Fibroblast of skin of scalp (primary cell): ENCODE results near the gene GOLGA6A.

Experiments used
- DNase-seq: peaks from one replicate; pipeline ENCODE4 v3.0.0-alpha.2; 2013

GOLGA6A gene

DNA sequence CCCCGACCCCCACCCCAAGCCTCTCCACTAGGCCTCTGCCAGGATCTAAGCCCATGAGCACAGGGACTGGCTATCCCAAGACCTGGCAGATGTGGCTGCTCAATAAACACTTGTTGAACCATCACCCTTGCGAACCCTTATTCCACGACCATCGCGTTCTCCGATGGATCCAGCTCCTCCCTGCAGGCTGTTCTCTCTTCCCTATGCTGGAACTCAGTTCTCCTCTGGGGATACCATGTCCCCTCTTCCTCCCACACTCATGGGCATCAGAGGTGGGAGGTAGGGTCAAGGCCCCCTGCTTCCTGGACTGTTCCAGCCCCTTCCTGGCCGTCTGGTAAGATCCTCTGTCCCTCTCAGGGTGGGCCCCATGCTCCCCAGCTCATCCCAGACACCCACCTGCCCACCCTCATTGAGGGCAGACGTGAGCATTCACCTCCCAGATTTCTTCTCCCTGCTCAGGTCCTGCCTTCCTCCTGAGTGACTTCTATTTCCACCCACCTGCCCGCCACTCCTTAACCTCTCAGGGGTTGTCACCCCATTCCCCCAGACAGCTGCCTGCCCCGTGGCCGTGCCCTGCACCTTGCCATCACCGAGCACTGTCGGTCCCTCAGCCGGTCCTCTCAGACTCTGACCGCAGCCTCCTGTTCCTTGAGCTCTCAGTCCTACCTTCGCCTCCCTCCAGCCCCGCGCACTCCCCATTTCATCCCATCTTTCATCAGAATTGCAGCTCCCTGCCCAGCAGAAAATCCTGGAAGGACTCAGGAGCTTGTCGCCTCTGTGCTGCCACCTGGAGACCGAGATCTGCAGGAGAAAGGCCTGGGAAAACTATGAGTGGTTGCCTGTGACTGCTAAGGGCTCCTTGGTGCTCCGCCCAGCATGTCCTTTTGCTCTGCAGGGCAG, 45.8 kb downstream of the GOLGA6A start:
- DNase-seq, result peak; percentile 80

DNA sequence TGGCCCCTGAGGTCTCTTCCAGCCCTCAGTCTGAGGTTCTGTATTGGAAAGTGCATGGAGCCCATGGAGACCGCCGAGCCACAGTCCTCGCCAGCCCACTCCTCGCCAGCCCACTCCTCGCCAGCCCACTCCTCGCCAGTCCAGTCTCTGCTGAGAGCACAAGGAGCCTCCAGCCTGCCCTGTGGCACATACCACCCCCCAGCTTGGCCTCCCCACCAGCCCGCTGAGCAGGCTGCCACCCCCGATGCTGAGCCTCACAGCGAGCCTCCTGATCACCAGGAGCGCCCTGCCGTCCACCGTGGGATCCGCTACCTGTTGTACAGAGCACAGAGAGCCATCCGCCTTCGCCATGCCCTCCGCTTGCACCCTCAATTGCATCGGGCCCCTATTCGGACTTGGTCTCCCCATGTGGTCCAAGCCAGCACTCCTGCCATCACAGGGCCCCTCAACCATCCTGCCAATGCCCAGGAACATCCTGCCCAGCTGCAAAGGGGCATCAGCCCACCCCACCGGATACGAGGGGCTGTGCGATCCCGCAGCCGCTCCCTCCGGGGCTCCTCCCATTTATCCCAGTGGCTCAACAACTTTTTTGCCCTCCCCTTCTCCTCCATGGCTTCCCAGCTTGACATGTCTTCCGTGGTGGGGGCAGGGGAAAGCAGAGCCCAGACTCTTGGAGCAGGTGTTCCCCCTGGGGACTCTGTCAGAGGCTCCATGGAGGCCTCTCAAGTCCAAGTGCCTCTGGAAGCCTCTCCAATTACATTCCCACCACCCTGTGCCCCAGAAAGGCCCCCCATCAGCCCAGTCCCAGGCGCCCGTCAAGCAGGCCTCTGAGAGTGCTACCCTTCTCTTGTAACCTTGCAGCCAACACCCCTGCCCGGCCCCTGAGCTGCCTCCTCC, 47.0 kb downstream of the GOLGA6A start:
- DNase-seq, result no peak

DNA sequence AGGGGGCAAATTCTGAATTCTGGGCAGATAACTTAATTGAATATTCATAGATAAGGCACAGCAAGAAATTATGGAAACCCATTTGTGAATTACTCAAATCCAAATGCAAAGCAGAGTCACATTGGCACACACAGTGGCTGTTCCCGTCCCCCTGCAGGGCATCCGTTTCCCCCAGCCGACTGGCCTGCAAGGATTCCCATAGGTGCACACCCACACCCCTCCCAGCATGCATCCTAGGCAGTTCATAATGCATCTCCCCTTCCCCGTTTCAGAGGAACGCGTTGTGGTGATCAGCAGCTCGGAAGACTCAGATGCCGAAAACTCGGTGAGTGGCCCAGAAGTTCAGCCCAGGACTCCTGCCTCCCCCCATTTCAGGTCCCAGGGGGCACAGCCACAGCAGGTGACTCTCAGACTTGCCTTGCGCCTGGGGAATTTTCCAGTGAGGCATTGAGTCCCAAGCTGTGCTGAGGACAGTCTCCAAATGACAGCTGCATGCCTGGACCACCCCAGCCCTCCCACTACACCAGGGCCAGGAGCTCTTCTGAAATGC, 48.1 kb downstream of the GOLGA6A start:
- DNase-seq, result no peak

DNA sequence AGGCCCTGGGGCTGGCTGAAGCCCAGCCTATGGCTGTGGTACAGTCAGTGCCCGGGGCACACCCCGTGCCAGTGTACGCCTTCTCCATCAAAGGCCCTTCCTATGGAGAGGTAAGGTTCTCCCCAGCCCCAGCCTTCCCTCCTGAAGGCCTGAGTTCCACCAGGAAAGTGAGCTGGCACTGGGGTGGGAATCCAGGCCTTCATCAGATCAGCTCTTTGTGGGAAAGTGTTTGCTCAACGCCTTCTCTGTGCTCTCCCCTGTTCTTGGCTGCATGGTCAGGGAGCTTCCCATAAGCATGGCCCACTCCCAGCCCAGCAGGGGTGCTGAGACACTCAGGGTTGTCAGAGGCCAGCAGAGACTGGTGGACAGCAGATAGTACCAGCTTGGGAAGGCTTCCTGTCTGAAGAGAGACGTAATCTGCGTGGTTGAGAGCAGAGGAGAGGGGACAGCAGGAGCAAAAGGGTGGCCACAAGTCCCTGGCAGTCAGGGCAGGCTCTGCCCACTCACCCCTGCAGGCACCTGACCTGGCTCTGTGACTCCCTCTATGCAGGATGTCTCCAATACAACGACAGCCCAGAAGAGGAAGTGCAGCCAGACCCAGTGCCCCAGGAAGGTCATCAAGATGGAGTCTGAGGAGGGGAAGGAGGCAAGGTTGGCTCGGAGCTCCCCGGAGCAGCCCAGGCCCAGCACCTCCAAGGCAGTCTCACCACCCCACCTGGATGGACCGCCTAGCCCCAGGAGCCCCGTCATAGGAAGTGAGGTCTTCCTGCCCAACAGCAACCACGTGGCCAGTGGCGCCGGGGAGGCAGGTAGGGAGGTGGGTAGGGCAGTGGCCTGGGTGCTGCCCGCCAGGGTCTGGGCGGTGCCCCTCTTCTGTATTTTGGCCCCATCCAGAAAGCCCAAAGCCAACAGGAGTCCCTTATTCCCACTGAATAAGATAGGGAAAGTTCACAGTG, 49.5 kb downstream of the GOLGA6A start:
- no peak for DNase-seq

DNA sequence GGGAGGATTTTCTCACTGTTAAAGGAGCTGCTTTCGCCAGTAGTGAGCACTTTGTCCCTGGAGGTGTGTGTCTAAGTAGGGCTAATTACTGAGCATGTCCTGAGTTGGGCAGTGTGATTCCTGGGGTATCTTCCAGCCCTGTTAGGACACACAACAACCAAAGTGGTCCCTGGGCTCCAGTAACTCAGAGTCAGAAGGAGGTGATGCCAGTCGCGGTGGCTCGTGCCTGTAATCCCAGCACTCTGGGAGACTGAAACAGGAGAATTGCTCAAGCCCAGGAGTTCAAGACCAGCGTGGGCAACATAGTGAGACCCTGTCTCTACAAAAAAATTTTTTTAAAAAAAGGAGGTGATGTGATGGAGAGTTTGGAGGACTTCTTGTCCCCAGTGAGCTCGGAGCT, 50.3 kb downstream of the GOLGA6A start:
- DNase-seq, result no peak

DNA sequence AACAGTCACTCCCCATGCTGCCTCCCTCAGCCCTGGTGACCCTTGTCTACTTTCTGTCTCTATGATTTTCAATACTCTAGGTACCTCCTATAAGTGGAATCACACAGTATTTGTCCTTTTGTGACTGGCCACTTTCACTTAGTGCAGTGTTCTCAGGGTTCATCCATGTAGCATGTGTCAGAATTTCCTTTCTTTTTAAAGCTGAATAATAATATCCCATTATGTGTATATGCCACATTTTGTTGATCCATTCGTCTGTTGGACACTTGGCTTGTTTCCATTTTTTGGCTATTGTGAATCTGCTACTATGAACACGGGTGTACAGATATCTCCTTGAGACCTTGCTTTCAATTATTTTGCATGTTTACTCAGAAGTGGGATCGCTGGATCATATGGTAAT, 53.7 kb downstream of the GOLGA6A start:
- DNase-seq, result no peak

DNA sequence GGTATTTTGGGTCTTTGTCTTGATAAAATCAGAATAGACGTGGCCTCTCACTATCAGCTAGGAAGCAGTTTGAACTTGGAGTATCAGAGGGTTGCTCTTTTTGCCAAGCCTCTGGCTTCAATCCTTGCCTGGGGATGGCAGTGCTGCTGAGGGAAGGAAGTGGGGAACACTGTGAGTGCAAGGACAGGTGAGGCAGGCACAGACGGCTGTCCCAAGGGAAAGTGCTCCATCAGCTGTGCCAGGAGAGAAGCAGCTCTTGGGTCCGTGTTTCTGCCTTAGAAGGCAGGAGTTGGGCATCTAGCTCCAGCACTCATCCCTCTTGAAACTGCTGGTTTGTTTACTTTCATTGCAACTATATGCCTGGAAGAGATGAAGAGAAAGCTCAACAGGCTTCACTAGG, 54.7 kb downstream of the GOLGA6A start:
- DNase-seq, result no peak

DNA sequence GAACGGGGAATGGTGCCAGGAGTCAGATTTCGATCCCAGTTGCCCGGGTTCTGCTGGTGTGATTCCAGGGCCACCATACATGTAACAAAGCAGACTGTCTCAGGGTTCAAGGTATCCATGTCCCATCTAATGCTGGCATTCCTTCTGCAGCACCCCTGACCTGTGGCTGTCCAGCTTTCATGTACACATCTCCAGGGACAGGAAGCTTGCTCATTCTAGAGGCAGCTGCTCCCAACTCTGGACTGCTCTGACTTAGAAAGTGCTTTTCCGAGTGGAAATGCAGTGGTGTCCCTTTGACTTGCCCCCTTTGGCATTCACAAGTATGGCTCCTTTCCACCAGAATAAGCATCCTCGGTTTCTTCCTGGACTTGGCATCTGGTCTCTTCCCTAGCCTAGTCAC, 56.9 kb downstream of the GOLGA6A start:
- DNase-seq, result no peak

DNA sequence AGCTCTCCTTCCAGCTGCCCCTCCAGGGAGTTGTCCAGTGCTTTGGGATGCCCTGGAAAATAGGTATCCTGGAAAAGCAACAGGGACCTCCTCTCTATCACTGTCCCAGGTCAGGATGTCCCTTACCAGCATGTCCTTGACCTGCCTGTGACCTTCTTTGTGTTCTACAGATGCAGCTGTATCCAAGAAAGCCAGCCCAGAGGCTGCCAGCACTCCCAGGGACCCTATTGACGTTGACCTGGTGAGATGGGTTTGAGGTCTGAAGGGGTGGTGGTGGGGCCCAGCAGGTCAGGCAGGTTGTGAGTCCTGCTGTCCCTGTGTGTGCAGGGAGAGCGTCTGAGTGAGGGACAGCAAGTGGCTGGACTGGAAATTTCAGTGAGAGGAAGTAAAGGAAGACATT, 57.7 kb downstream of the GOLGA6A start:
- no peak for DNase-seq

DNA sequence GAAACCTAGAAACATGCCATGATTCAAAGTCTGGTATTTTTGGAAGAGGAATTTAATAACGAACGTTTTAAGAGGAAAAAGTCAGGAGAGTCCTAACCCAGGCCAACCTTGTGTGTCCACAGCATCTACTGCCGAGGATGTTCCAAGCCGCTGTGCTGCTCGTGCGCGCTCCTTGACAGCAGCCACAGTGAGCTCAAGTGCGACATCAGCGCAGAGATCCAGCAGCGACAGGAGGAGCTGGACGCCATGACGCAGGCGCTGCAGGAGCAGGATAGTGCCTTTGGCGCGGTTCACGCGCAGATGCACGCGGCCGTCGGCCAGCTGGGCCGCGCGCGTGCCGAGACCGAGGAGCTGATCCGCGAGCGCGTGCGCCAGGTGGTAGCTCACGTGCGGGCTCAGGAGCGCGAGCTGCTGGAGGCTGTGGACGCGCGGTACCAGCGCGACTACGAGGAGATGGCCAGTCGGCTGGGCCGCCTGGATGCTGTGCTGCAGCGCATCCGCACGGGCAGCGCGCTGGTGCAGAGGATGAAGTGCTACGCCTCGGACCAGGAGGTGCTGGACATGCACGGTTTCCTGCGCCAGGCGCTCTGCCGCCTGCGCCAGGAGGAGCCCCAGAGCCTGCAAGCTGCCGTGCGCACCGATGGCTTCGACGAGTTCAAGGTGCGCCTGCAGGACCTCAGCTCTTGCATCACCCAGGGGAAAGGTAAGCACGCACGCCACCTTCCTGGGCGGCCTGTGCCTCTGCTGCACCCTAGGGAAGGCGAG, 59.5 kb downstream of the GOLGA6A start:
- DNase-seq, result no peak
